IMR-90 (cell line): ENCODE measurements around the gene RIPOR3. TPM values are rescaled to one million over a fixed set of nuclear protein-coding genes. Genes with fewer than 3 reads are reported as not detected.

ENCODE experiments used
- ATAC-seq: fragments of 200-7000 bp; cut with Tn5 transposase; 2 replicates; pipeline ENCODE4 v1.9.1; 2020; ENCODE audit warnings: low read depth, mild to moderate bottlenecking, moderate library complexity
- BruUV-seq: library from RNA; stranded (reverse); fragments of 400-500 nt; replicated peaks from 2 replicates; lab custom pipeline; 2021; lab: Mats Ljungman, UMichigan
- CTCF ChIA-PET: fragments of 300-600 bp; formaldehyde crosslinking; extraction: SDS; loops from one replicate; lab custom pipeline; 2021; ENCODE audit warnings: antibody characterized with exemption; lab: Yijun Ruan, JAX
- POLR2A ChIA-PET: fragments of 300-600 bp; sonication (Branson Sonifier 250); formaldehyde crosslinking; loops from one replicate; lab custom pipeline; 2022; ENCODE audit warnings: antibody characterized with exemption; ENCODE audit not compliant: unreplicated experiment; lab: Charles Lee
- DNase-seq: peaks from one replicate; pipeline ENCODE4 v3.0.0; 2013
- H2AFZ ChIP-seq: replicated peaks from 2 replicates; pipeline ENCODE3; 2013; ENCODE audit warnings: low read length, mild to moderate bottlenecking; ENCODE audit not compliant: poor library complexity
- H2AK5ac ChIP-seq: 2 replicates; pipeline ENCODE4 v1.6.1; 2013; ENCODE audit warnings: low read depth, low read length, inconsistent platforms
- H2AK9ac ChIP-seq: replicated peaks from 2 replicates; pipeline ENCODE3; 2013; ENCODE audit warnings: mild to moderate bottlenecking, low read depth, low read length, moderate library complexity; ENCODE audit not compliant: poor library complexity
- H2BK120ac ChIP-seq: 2 replicates; pipeline ENCODE4 v1.6.1; 2013; ENCODE audit warnings: low read depth, low read length, inconsistent platforms
- H2BK15ac ChIP-seq: 3 replicates; pipeline ENCODE4 v1.6.1; 2013; ENCODE audit warnings: low read depth, low read length, inconsistent platforms
- H2BK20ac ChIP-seq: 2 replicates; pipeline ENCODE4 v1.6.1; 2013; ENCODE audit warnings: low read depth, mild to moderate bottlenecking, inconsistent platforms, low read length, moderate library complexity
- H2BK5ac ChIP-seq: 2 replicates; pipeline ENCODE4 v1.6.1; 2013; ENCODE audit warnings: mild to moderate bottlenecking, low read depth, low read length, inconsistent platforms; ENCODE audit not compliant: poor library complexity, severe bottlenecking
- H3K14ac ChIP-seq: replicated peaks from 2 replicates; pipeline ENCODE4 v1.6.1; 2013; ENCODE audit warnings: low read depth, low read length, inconsistent platforms
- H3K18ac ChIP-seq: 2 replicates; pipeline ENCODE4 v1.6.1; 2013; ENCODE audit warnings: low read depth, low read length, control low read depth
- H3K23ac ChIP-seq: 2 replicates; pipeline ENCODE4 v1.6.1; 2013; ENCODE audit warnings: low read depth, low read length, inconsistent platforms
- H3K27ac ChIP-seq: 2 replicates; pipeline ENCODE4 v1.5.1; 2013; ENCODE audit warnings: mild to moderate bottlenecking, control low read depth, low read length; ENCODE audit not compliant: insufficient read depth
- H3K27me3 ChIP-seq: 2 replicates; pipeline ENCODE4 v1.6.1; 2013; ENCODE audit warnings: low read length; ENCODE audit not compliant: control insufficient read depth, insufficient read depth
- H3K36me3 ChIP-seq: 2 replicates; pipeline ENCODE4 v1.6.1; 2013; ENCODE audit warnings: low read length, mixed read lengths; ENCODE audit not compliant: control insufficient read depth, insufficient read depth
- H3K4ac ChIP-seq: 2 replicates; pipeline ENCODE4 v1.6.1; 2013; ENCODE audit warnings: low read depth, low read length, inconsistent platforms
- H3K4me1 ChIP-seq: 2 replicates; pipeline ENCODE4 v1.6.1; 2013; ENCODE audit warnings: low read length, mixed read lengths; ENCODE audit not compliant: control insufficient read depth, insufficient read depth
- H3K4me2 ChIP-seq: 2 replicates; pipeline ENCODE4 v1.6.1; 2013; ENCODE audit warnings: low read depth, mild to moderate bottlenecking, control low read depth, low read length, moderate library complexity
- H3K4me3 ChIP-seq: 2 replicates; pipeline ENCODE4 v1.5.1; 2013; ENCODE audit warnings: low read depth, mild to moderate bottlenecking, control low read depth, low read length, moderate library complexity; ENCODE audit not compliant: insufficient read depth
- H3K56ac ChIP-seq: 2 replicates; pipeline ENCODE4 v1.6.1; 2013; ENCODE audit warnings: low read length, inconsistent platforms; ENCODE audit not compliant: insufficient read depth; ENCODE audit errors: extremely low read depth
- H3K79me1 ChIP-seq, 2 experiments: 2 replicates each; pipeline ENCODE4 v1.6.1; 2013; ENCODE audit warnings: low read length in 2 of 2, inconsistent platforms in 1 of 2, low read depth in 1 of 2
- H3K9ac ChIP-seq: 2 replicates; pipeline ENCODE4 v1.6.1; 2013; ENCODE audit warnings: low read depth, low read length, control low read depth
- H3K9me1 ChIP-seq: 2 replicates; pipeline ENCODE4 v1.6.1; 2013; ENCODE audit warnings: low read length, inconsistent platforms; ENCODE audit not compliant: insufficient read depth
- H3K9me3 ChIP-seq: 2 replicates; pipeline ENCODE4 v1.6.1; 2013; ENCODE audit warnings: low read length; ENCODE audit not compliant: control insufficient read depth, insufficient read depth
- H4K20me1 ChIP-seq: 2 replicates; pipeline ENCODE4 v1.6.1; 2013; ENCODE audit warnings: low read length, inconsistent platforms; ENCODE audit not compliant: insufficient read depth
- H4K5ac ChIP-seq: 2 replicates; pipeline ENCODE4 v1.6.1; 2013; ENCODE audit warnings: mild to moderate bottlenecking, low read depth, low read length, control low read depth
- H4K8ac ChIP-seq, 2 experiments: 2 replicates each; pipeline ENCODE4 v1.6.1; 2013; ENCODE audit warnings: low read depth in 2 of 2, low read length in 2 of 2, control low read depth in 1 of 2, inconsistent platforms in 1 of 2
- H4K91ac ChIP-seq: 2 replicates; pipeline ENCODE4 v1.6.1; 2013; ENCODE audit warnings: low read depth, low read length, inconsistent platforms; ENCODE audit not compliant: insufficient read depth
- BHLHE40 ChIP-seq: fragments of 150-350 bp; IDR thresholded peaks from 2 replicates; pipeline ENCODE4 v1.6.1; 2016; ENCODE audit warnings: mild to moderate bottlenecking, low read depth, low read length
- POLR2A ChIP-seq: IDR thresholded peaks from 2 replicates; pipeline ENCODE4 v1.6.1; 2012; ENCODE audit warnings: mild to moderate bottlenecking, low read depth, low read length
- SMC3 ChIP-seq: fragments of 150-350 bp; IDR thresholded peaks from 2 replicates; pipeline ENCODE4 v1.6.1; 2016; ENCODE audit warnings: low read depth, mild to moderate bottlenecking, antibody characterized with exemption, low read length, moderate library complexity
- WGBS, 2 experiments: methylation state at CpG; one replicate each; pipeline versions ENCODE4 v1.1.5 to v1.1.7; 2013; ENCODE audit warnings: missing lambda C conversion rate in 2 of 2; ENCODE audit not compliant: insufficient read length in 1 of 2; ENCODE audit errors: extremely low coverage in 2 of 2; 5-methylcytosine and 5-hydroxymethylcytosine counted together
- dilution Hi-C: fragments of 300-500 bp; cut with HindIII; formaldehyde crosslinking; loops from one replicate; pipeline ENCODE4 v1.14.3; 2018; ENCODE audit warnings: low sequenced_read_pairs; ENCODE audit not compliant: unreplicated experiment
- in situ Hi-C: fragments of 300-500 bp; cut with MboI; formaldehyde crosslinking; loops from 3 replicates; pipeline ENCODE4 v1.14.3; 2019; ENCODE audit warnings: low sequenced_read_pairs, inconsistent platforms, mixed read lengths
- intact Hi-C: fragments of 100-400 bp; cut with micrococcal nuclease; formaldehyde crosslinking; loops from 2 replicates; pipeline ENCODE4 v1.10.0; 2022
- polyA plus RNA-seq, 3 experiments: library from polyadenylated mRNA; depleted of rRNA; stranded (reverse); fragments of >200 nt; gene quantifications; 2 replicates each; pipeline ENCODE4 v1.2.3, GENCODE V29; 2012; ENCODE audit warnings: low replicate concordance in 1 of 3
- total RNA-seq: library from RNA; depleted of rRNA; stranded (reverse); fragments of >200 nt; gene quantifications from 2 replicates; pipeline ENCODE4 v1.2.3, GENCODE V29; 2012
- TF ChIP-seq, protein P1 (sequence below): fragments of 150-350 bp; IDR thresholded peaks from 2 replicates; pipeline ENCODE4 v1.6.1; 2017; ENCODE audit warnings: mild to moderate bottlenecking, antibody characterized with exemption, low read length, low read depth

RIPOR3 gene
- total and polyA plus RNA-seq, 2 of the 4 experiments (the other 2 are of a cell fraction), result 0.54 to 1.7 TPM

- Histone ChIP-seq H3K4me2 (no peak overlapping the region), H3K56ac (no peak overlapping the region), H4K8ac (no peak overlapping the region), H2BK20ac (no peak overlapping the region; the same call in 1 of the 2 replicates), H3K4me1 (peaks cover 9% of the 10 kb centered on the region; the same call in 1 of the 2 replicates), H3K27ac (no peak overlapping the region), H3K14ac (no peak overlapping the region), H3K79me1 (no peaks in the 10 kb centered on the region; a peak in 1 of 4 replicates), H3K9me1 (peaks cover 10% of the 10 kb centered on the region; the same call in 1 of the 2 replicates), H2BK15ac (no peak overlapping the region), H3K9ac (no peak overlapping the region), H3K4me3 (no peak overlapping the region), H2AK9ac (no peak overlapping the region), H2AFZ (no peak overlapping the region), H3K9me3 (no peaks in the 10 kb centered on the region), H3K36me3 (peaks cover 12% of the 10 kb centered on the region), H4K20me1 (no peaks in the 10 kb centered on the region), H3K27me3 (no peaks in the 10 kb centered on the region), H4K91ac (no peak overlapping the region), H3K4ac (no peak overlapping the region), H3K18ac (no peak overlapping the region), H2BK5ac (no peak overlapping the region), H2AK5ac (no peak overlapping the region), H3K23ac (no peak overlapping the region), H2BK120ac (no peak overlapping the region), H4K5ac (no peak overlapping the region)
- POLR2A ChIA-PET, result no interaction called here
- no peak for TF ChIP-seq BHLHE40
- TF ChIP-seq, protein P1, sequence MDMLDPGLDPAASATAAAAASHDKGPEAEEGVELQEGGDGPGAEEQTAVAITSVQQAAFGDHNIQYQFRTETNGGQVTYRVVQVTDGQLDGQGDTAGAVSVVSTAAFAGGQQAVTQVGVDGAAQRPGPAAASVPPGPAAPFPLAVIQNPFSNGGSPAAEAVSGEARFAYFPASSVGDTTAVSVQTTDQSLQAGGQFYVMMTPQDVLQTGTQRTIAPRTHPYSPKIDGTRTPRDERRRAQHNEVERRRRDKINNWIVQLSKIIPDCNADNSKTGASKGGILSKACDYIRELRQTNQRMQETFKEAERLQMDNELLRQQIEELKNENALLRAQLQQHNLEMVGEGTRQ, result no peak
- TF ChIP-seq POLR2A, result no peak
- TF ChIP-seq SMC3, result no peak
- DNase-seq (no peak), ATAC-seq (no peak)
- CTCF ChIA-PET, result no interaction called here
- dilution Hi-C loops (no loop called here), intact Hi-C loops (no loop called here), in situ Hi-C loops (no loop called here)
- BruUV-seq, result no TSS peak
- 96% methylated on average over 4 of the region's 6 CpGs; no CpG with 5 or more reads in 1 of the 2 experiments for WGBS, 2 experiments
Measured at GRCh38 chr20:50615407-50615806, 75.9 kb downstream of the RIPOR3 start.
